Natural killer cell (primary cell): Measurements from ENCODE around the gene MACROH2A1. TPM values are rescaled to one million over a fixed set of nuclear protein-coding genes. Genes with fewer than 3 reads are reported as not detected.

Experiments used
- ATAC-seq, 3 donors: fragments of 150-1000 bp in 2 of 3; fragments of 200-7000 bp in 1 of 3; cut with Tn5 transposase; 1 replicate in 1 of 3; 2 replicates in 2 of 3; pipeline ENCODE4 v1.10.0; 2021; ENCODE audit warnings: mild to moderate bottlenecking in 2 of 3, moderate library complexity in 2 of 3
- DNase-seq, 2 donors: peaks; one replicate each; pipeline versions ENCODE4 v3.0.0 to v3.0.0-alpha.2; 2013 to 2021; ENCODE audit warnings: mixed read lengths in 1 of 2
- H3K27ac ChIP-seq: one replicate; pipeline ENCODE4 v1.5.1; 2013; ENCODE audit warnings: mild to moderate bottlenecking, low read length
- H3K27me3 ChIP-seq: one replicate; pipeline ENCODE4 v1.6.1; 2013; ENCODE audit warnings: low read length; ENCODE audit not compliant: control insufficient read depth, insufficient read depth
- H3K36me3 ChIP-seq: one replicate; pipeline ENCODE4 v1.6.1; 2013; ENCODE audit warnings: low read length; ENCODE audit not compliant: control insufficient read depth, insufficient read depth
- H3K4me1 ChIP-seq: one replicate; pipeline ENCODE4 v1.6.1; 2013; ENCODE audit warnings: low read length; ENCODE audit not compliant: control insufficient read depth, insufficient read depth
- H3K4me3 ChIP-seq: one replicate; pipeline ENCODE4 v1.5.1; 2013; ENCODE audit warnings: low read length
- H3K9me3 ChIP-seq: one replicate; pipeline ENCODE4 v1.6.1; 2013; ENCODE audit warnings: low read length; ENCODE audit not compliant: control insufficient read depth, insufficient read depth
- H3K27ac Mint-ChIP-seq, 2 donors: one replicate each; pipeline ENCODE4 v1.8.0; 2022; ENCODE audit warnings: mild to moderate bottlenecking in 2 of 2, mixed read lengths in 2 of 2, moderate library complexity in 1 of 2
- H3K27me3 Mint-ChIP-seq, 2 donors: one replicate each; pipeline ENCODE4 v1.8.0; 2022; ENCODE audit warnings: low read depth in 2 of 2, mixed read lengths in 2 of 2
- H3K36me3 Mint-ChIP-seq: one replicate; pipeline ENCODE4 v1.8.0; 2022; ENCODE audit warnings: mixed read lengths
- H3K4me1 Mint-ChIP-seq, 2 donors: one replicate each; pipeline ENCODE4 v1.8.0; 2022; ENCODE audit warnings: mixed read lengths in 2 of 2
- H3K4me3 Mint-ChIP-seq: one replicate; pipeline ENCODE4 v1.8.0; 2022; ENCODE audit warnings: mild to moderate bottlenecking, moderate library complexity, mixed read lengths
- H3K9me3 Mint-ChIP-seq, 2 donors: one replicate each; pipeline ENCODE4 v1.8.0; 2022; ENCODE audit warnings: mixed read lengths in 2 of 2
- CTCF ChIP-seq: fragments of 200-600 bp; IDR thresholded peaks from one replicate; pipeline ENCODE4 v1.8.0; 2022; ENCODE audit warnings: antibody characterized with exemption
- WGBS: methylation state at CpG from one replicate; pipeline ENCODE4 v1.1.7; 2013; ENCODE audit warnings: missing lambda C conversion rate; ENCODE audit not compliant: insufficient coverage; 5-methylcytosine and 5-hydroxymethylcytosine counted together
- intact Hi-C: fragments of 100-400 bp; cut with micrococcal nuclease; formaldehyde crosslinking; loops from one replicate; pipeline ENCODE4 v1.14.2; 2022
- total RNA-seq, 4 donors: library from RNA; stranded (reverse); fragments of 120-200 nt in 1 of 4; gene quantifications; one replicate each; pipeline versions ENCODE4 v1.2.3 to v1.2.4, GENCODE V29; 2013 to 2022

MACROH2A1 gene
- total RNA-seq, 3 donors from 2014 or later (not counting 1 experiment from before 2014, with no cell fraction given): 139 to 160 (median 139) TPM

- no peak overlapping the region for H3K27ac Mint-ChIP-seq
- peaks cover 16% of the 10 kb centered on the region for H3K36me3 ChIP-seq
Observed at GRCh38 chr5:135329066-135329912, 69.7 kb downstream of the MACROH2A1 start.

GRCh38 chr5:135328128-135328687, 70.8 kb downstream of the MACROH2A1 start:
- H3K27ac ChIP-seq: no peak overlapping the region
- H3K27me3 Mint-ChIP-seq: no peaks in the 10 kb centered on the region
- H3K9me3 Mint-ChIP-seq: no peaks in the 10 kb centered on the region
- peaks cover 14% of the 10 kb centered on the region for H3K36me3 ChIP-seq
- no peak for TF ChIP-seq CTCF
- no peaks in the 10 kb centered on the region for H3K4me1 Mint-ChIP-seq
- no peaks in the 10 kb centered on the region for H3K4me1 ChIP-seq
- H3K9me3 ChIP-seq: no peaks in the 10 kb centered on the region
- H3K4me3 ChIP-seq: no peak overlapping the region
- ATAC-seq (no peak), DNase-seq (no peak)
- H3K4me3 Mint-ChIP-seq: no peak overlapping the region
- H3K27ac Mint-ChIP-seq: no peak overlapping the region
- H3K27me3 ChIP-seq: no peaks in the 10 kb centered on the region
- H3K36me3 Mint-ChIP-seq: no peaks in the 10 kb centered on the region
- WGBS: 92% methylated on average over 4 of the region's 5 CpGs
- intact Hi-C loops: no loop called here

More at GRCh38 chr5:135329066-135329912, 69.7 kb downstream of the MACROH2A1 start:
- Histone ChIP-seq H3K27ac (no peak overlapping the region), H3K4me1 (no peaks in the 10 kb centered on the region), H3K27me3 (no peaks in the 10 kb centered on the region), H3K4me3 (no peak overlapping the region), H3K9me3 (no peaks in the 10 kb centered on the region)
- TF ChIP-seq CTCF: no peak
- no peaks in the 10 kb centered on the region for H3K36me3 Mint-ChIP-seq
- DNase-seq: no peak
- no peaks in the 10 kb centered on the region for H3K27me3 Mint-ChIP-seq
- ATAC-seq: no peak
- intact Hi-C loops: no loop called here
- H3K4me3 Mint-ChIP-seq: no peak overlapping the region
- no peaks in the 10 kb centered on the region for H3K9me3 Mint-ChIP-seq
- no peaks in the 10 kb centered on the region for H3K4me1 Mint-ChIP-seq
- 97% methylated on average over 16 of the region's 16 CpGs for WGBS

- H3K36me3 ChIP-seq: peaks cover 14% of the 10 kb centered on the region
- Mint-ChIP-seq H3K4me1 (no peaks in the 10 kb centered on the region), H3K4me3 (no peak overlapping the region), H3K9me3 (no peaks in the 10 kb centered on the region), H3K27ac (no peak overlapping the region), H3K36me3 (no peaks in the 10 kb centered on the region), H3K27me3 (no peaks in the 10 kb centered on the region)
- no peaks in the 10 kb centered on the region for H3K4me1 ChIP-seq
- no peak overlapping the region for H3K4me3 ChIP-seq
- H3K9me3 ChIP-seq: no peaks in the 10 kb centered on the region
- H3K27me3 ChIP-seq: no peaks in the 10 kb centered on the region
- intact Hi-C loops: no loop called here
- no peak for DNase-seq
- 89% methylated on average over 12 of the region's 12 CpGs for WGBS
- no peak for TF ChIP-seq CTCF
- ATAC-seq: no peak
- H3K27ac ChIP-seq: no peak overlapping the region
Observed at GRCh38 chr5:135327429-135328127, 71.5 kb downstream of the MACROH2A1 start.
